SJCRH30 (cell line): ENCODE results near the gene SNX22. TPM values are rescaled to one million over a fixed set of nuclear protein-coding genes. Genes with fewer than 3 reads are reported as not detected.

Experiments
- DNase-seq, 2 experiments: peaks; one replicate each; pipeline ENCODE4 v3.0.0-alpha.2; 2015 to 2020
- H3K27ac ChIP-seq: fragments of 250-450 bp; sonication (Bioruptor Pico); 2 replicates; pipeline ENCODE4 v1.5.1; 2020; ENCODE audit warnings: mild to moderate bottlenecking, moderate library complexity
- H3K27me3 ChIP-seq: fragments of 250-450 bp; sonication (Bioruptor Pico); 2 replicates; pipeline ENCODE4 v1.5.1; 2020; ENCODE audit warnings: mild to moderate bottlenecking, moderate library complexity
- H3K36me3 ChIP-seq: fragments of 250-450 bp; sonication (Bioruptor Pico); 2 replicates; pipeline ENCODE4 v1.5.1; 2020; ENCODE audit warnings: mild to moderate bottlenecking, moderate library complexity
- H3K4me1 ChIP-seq: fragments of 250-450 bp; sonication (Bioruptor Pico); 2 replicates; pipeline ENCODE4 v1.5.1; 2020; ENCODE audit warnings: mild to moderate bottlenecking, moderate library complexity
- H3K4me3 ChIP-seq: fragments of 250-450 bp; sonication (Bioruptor Pico); 2 replicates; pipeline ENCODE4 v1.5.1; 2020; ENCODE audit warnings: mild to moderate bottlenecking, moderate library complexity
- H3K9me3 ChIP-seq: fragments of 250-450 bp; sonication (Bioruptor Pico); replicated peaks from 2 replicates; pipeline ENCODE4 v1.5.1; 2020; ENCODE audit warnings: mild to moderate bottlenecking, moderate library complexity
- total RNA-seq: library from RNA; depleted of rRNA; stranded (reverse); fragments of >200 nt; shearing (Covaris generic); gene quantifications from 2 replicates; pipeline ENCODE4 v1.2.3, GENCODE V29; 2014

Gene SNX22
- total RNA-seq, 1 experiment from 2014 or later, result 1.6 TPM

DNA sequence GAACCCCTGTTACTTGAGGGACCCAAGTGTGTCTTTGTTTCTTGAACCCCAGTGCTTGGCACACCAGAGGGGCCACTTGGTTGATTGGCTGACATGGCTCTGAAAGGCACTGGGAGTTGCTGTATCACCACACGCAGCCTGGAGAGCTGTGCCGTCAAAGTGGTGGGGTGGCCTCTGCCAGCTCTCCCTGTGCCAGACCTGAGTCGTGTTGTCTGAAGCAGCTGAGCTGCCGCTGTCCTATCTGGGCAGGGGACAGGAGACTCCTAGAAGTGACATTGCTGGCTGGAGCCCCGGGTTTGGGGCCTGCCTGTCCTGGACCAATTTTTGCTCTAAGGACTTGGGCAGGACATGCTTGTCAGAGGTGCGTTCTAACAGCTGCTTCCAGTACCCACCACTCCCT is 5.5 kb upstream of the SNX22 start:
- Histone ChIP-seq H3K4me1 (peaks cover 6% of the 10 kb centered on the region), H3K4me3 (no peak overlapping the region; the same call in 1 of the 2 replicates), H3K36me3 (no peaks in the 10 kb centered on the region), H3K27me3 (no peaks in the 10 kb centered on the region), H3K9me3 (no peaks in the 10 kb centered on the region), H3K27ac (no peak overlapping the region; the same call in 1 of the 2 replicates)
- DNase-seq, result no peak

DNA sequence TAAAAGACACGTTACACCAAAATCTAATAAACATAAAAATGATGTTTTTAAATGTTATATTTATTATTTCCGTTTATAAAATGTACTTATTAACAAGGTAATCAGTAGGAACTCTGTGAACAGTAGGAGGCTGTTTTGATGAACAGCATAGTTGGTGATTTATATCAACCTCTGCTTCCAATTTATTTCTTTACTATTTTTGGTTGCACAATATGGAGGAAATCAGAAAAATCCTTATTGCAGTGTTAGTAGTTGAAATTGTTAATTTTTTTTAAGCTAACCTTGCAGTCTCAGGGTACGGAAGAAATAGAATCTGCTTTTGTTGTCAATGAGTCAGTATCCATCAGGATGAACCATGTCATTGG is 5.0 kb upstream of the SNX22 start:
- H3K4me1 ChIP-seq, result peaks cover 6% of the 10 kb centered on the region
- H3K4me3 ChIP-seq, result peak overlapping the region; percentile 58
- H3K36me3 ChIP-seq, result no peaks in the 10 kb centered on the region
- DNase-seq, result no peak
- no peaks in the 10 kb centered on the region for H3K27me3 ChIP-seq
- H3K27ac ChIP-seq, result peak overlapping the region; percentile 83
- no peaks in the 10 kb centered on the region for H3K9me3 ChIP-seq

DNA sequence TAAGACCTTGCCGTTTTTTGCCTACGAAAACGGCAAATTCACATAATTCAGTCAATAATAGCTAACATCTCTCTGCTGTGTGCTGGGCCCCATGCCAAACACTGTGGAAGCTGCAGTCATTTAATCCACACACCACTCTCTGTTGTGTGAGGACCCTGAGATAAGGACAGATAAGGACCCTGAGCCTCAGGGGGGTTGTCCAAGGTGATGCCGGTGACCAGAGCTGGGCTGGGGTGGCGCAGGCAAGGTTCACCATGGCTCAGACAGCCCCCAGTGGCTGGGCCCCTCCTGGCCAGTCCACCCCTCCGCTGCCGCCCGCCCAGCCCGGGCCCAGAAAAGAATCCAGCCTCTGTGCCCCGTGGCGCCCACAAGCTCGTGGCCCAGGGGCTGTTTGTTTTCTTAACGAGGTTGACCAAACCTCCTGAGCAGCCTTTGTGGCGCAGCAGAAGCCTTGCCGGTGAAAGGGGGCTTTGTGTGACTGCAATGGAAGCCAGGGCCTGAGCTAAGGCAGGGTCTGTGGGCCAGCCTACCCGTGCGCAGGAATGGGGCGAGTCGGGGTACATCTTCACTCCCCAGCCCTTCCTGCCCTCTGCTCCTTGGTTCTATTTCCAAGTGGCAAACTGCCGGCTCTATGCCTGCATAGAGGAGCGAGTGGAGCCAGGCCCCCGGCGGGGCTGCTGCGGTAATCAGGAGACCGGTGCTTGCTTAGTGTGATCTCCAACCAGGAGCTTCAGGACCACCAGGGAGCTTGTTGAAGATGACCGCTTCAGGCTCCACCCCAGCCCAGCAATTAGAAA is 4.4 kb upstream of the SNX22 start:
- peak overlapping the region; percentile 83 for H3K27ac ChIP-seq
- H3K9me3 ChIP-seq, result no peaks in the 10 kb centered on the region
- no peaks in the 10 kb centered on the region for H3K36me3 ChIP-seq
- peaks cover 6% of the 10 kb centered on the region for H3K4me1 ChIP-seq
- peak overlapping the region; percentile 58 for H3K4me3 ChIP-seq
- peak; percentile 89 to 90 for DNase-seq
- H3K27me3 ChIP-seq, result no peaks in the 10 kb centered on the region

DNA sequence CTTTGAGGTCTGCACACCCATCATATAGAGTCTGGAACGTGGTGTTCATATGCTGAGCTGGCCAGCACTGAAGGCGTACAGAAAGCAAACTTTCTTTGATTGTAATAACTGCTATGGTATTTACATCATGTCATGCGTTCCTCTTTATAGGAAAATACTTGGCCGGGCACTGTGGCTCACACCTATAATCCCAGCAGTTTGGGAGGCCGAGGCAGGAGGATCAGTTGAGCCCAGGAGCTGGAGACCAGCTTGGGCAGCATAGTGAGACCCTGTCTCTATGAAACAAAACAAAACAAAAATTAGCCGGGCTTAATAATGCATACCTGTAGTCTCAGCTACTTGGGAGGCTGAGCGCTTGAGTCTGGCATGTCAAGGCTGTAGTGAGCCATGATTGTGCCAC is 3.4 kb upstream of the SNX22 start:
- Histone ChIP-seq H3K36me3 (no peaks in the 10 kb centered on the region), H3K4me1 (peaks cover 6% of the 10 kb centered on the region), H3K27me3 (no peaks in the 10 kb centered on the region), H3K4me3 (peak overlapping the region; percentile 58), H3K9me3 (no peaks in the 10 kb centered on the region), H3K27ac (no peak overlapping the region)
- DNase-seq, result no peak

DNA sequence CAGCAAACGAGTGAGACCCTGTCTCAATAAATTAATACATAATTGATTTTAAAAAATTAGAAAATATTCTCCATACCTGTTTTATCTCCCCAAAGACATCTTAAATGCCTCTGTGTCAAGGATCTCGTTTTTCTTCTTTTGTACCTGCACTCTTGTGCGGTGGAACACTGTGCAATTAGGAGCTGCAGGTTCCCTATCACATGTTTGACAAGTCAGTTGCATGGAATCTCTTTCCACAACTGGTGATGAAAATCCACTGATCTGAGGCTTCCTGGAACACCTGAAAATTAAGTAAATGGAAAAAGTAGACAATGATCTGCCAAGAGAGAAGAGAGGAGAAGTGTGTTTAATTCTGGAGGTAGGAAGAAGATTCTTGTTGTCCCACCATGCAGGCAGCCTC is 3.0 kb upstream of the SNX22 start:
- no peak overlapping the region for H3K4me3 ChIP-seq
- H3K27ac ChIP-seq, result no peak overlapping the region
- peaks cover 6% of the 10 kb centered on the region for H3K4me1 ChIP-seq
- no peaks in the 10 kb centered on the region for H3K36me3 ChIP-seq
- H3K27me3 ChIP-seq, result no peaks in the 10 kb centered on the region
- no peak for DNase-seq
- H3K9me3 ChIP-seq, result no peaks in the 10 kb centered on the region

DNA sequence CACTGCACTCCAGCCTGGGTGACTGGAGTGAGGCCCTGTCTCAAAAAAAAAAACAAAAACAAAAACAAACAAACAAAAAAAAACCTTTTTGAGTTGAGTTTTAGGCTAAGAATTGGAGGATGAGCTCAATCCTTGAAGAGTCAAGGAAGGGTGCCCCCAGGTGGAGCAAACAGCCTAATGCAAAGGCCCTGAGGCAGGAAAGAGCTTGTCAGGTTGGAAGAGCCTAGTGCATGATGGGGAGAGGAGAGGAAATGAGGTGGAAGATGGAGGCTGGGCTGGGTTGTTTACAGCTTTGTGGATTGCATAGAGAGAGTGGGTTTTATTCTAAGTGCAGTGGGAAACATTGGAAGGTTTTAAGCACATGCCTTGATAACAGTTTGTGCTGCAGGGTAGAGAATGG is 2.1 kb upstream of the SNX22 start:
- no peak for DNase-seq
- H3K27me3 ChIP-seq, result no peaks in the 10 kb centered on the region

DNA sequence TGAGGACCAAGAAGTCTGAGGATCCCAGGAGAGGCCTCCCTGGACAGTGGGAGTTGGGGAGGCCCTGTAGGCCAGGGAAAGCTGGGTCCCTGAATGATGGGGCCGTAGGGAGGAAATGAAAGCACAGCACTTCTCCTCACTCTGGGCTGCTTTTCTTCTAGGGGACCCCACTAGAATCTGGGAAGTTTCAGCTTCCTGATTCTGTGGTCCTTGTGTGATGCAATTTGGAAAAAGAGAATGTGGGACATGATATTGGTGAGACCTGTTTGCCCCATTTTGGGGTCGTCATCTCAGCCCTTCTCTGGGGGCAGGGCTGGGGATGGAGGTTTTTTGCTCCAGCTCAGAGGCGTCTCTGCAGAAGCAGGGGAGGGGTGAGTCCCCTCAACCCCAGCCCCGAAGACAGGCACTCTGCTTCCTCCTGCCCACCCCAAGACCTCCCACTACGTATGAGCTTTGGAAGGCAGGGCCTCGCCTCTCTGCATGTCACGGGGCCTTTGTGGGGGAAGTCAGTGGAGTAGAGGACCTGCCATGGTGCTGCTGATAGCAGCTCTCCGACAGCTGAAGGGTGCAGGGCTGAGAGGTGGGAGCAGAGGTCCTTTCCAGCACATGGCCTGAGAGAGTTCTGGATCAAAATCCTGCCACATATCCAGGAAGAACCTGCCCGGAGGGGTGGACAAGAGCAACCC is 1.5 kb upstream of the SNX22 start:
- Histone ChIP-seq H3K9me3 (no peaks in the 10 kb centered on the region), H3K36me3 (no peaks in the 10 kb centered on the region), H3K4me1 (peaks cover 9% of the 10 kb centered on the region), H3K27me3 (no peaks in the 10 kb centered on the region), H3K27ac (no peak overlapping the region), H3K4me3 (no peak overlapping the region)
- no peak for DNase-seq

More for the DNA sequence above, 2.1 kb upstream of the SNX22 start:
- H3K4me1 ChIP-seq, result peaks cover 9% of the 10 kb centered on the region
- no peak overlapping the region for H3K4me3 ChIP-seq
- H3K36me3 ChIP-seq, result no peaks in the 10 kb centered on the region
- H3K27ac ChIP-seq, result no peak overlapping the region
- H3K9me3 ChIP-seq, result no peaks in the 10 kb centered on the region

DNA sequence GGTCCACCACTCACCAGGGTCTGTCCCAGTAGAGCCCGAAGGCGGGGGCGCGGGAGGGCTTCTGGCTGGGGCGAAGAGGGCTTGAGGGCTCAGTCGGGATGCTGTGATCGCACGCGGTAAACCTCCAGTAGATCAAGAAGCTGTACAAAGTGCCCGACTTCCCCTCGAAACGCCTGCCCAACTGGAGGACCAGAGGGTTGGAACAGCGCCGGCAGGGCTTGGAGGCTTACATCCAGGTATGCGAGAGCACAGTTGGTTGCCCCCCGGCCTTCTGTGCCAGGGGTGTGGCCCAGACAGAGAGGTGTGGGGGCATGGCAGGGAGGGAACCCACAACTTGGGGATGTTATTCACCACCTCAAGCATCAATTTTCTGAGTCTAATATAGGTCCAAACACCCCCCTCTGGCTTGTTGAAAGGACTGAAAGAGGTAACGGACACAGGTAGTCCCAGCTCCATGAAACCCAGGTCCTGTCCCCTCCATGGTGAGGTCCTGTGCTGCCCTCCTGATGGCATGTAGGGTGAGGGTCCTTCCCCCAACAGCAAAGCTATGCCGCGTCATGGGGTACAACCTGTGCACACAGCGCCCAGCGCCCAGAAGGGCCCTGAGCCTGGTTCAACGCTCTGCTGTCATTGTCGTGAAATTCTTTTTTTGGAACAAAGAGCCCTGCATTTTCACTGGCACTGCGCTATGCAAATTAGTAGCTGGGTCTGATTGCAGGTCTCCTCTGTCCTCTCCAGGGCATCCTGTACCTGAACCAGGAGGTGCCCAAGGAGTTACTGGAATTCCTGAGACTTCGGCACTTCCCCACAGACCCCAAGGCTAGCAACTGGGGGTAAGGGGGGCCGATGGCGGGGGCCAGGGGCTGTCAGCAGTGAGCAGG is 1.2 kb downstream of the SNX22 start:
- peaks cover 20% of the 10 kb centered on the region for H3K36me3 ChIP-seq
- no peak overlapping the region for H3K4me3 ChIP-seq
- no peaks in the 10 kb centered on the region for H3K27me3 ChIP-seq
- H3K9me3 ChIP-seq, result no peaks in the 10 kb centered on the region
- no peak for DNase-seq
- H3K4me1 ChIP-seq, result peaks cover 3% of the 10 kb centered on the region; the same call in 1 of the 2 replicates
- H3K27ac ChIP-seq, result no peak overlapping the region

DNA sequence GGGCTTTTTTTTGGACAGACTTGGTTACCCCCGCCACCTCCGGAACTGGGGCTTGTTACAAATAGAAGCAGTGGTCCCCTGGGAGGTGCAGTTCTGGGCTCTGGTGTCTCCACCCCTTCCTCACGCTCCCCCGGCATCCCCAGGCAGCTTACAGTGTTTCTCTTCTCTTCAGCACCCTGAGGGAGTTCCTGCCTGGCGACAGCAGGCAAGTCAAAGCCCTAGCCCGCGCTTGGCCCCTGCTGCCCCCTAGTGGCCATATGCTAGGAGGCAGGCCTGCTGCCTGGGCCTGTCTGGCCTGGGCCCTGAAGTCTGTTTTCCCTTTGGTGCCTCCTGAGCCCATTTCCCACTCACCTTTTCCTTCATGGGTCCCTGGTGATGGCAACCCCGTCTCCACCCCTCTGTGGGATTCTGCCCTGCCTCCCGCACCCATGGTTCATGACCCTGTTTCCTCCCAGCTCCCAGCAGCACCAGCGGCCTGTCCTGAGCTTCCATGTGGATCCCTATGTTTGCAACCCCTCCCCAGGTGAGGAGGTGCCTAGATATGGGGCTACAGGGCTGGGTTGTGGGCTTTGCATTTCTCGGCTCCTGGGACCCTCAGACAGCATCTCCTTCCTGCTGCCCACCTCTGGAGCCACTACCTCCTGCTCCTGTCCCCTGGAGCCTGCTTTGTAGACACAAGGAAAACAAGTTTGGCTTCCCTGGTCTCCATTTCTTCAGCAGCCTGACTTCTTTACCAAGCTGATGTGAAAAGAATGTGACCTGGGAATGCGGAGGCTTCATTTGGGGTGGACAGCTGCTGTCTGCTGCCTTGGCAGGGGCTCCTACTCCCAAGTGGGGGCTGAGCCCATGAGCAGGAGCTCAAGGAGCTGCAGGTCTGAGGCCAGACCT is 2.2 kb downstream of the SNX22 start:
- Histone ChIP-seq H3K4me3 (no peak overlapping the region), H3K36me3 (peaks cover 30% of the 10 kb centered on the region), H3K9me3 (no peaks in the 10 kb centered on the region), H3K27me3 (no peaks in the 10 kb centered on the region), H3K27ac (no peak overlapping the region), H3K4me1 (peaks cover 3% of the 10 kb centered on the region; the same call in 1 of the 2 replicates)
- peak; percentile 87 to 92 for DNase-seq

DNA sequence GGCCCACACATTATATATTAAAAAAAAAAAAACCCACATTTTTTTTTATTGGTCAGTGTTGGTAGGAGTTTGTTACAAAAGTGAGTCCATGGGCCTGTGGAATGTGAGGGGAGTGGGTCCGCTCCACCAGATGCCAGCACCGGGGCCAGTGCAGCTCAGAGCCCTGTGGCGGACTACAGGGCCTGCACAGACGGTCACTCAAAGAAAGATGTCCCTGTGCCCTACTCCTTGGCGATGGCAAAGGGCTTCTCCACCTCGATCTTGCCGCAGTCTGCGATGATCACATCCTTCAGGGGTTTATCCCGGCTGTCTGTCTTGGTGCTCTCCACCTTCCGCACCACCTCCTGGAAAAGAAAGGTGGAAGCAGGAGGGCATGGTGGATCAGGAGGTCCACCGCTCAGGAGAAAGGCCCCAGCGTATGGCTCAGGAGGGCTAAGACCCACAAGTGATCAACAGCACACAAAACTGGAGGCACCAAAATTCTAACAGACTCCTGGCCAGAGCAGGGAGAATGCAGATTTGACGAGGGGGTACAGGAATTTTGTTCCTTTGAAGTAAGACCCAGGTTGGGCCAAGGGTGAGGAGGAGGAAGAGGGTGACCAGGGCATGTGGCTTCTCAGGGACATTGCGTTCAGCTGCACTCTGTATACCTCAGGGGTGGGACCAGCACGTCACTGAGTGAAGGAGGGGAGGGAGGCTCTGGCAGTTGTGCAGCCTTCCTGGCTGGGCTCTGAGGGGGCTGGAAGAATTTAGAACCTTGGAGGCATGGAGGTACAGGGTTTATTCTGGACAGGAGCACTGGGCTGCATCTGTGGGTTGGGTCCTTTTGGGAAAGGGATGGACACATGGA is 4.5 kb downstream of the SNX22 start:
- Histone ChIP-seq H3K36me3 (peaks cover 53% of the 10 kb centered on the region), H3K4me3 (no peak overlapping the region), H3K4me1 (peaks cover 3% of the 10 kb centered on the region; the same call in 1 of the 2 replicates), H3K27me3 (no peaks in the 10 kb centered on the region), H3K27ac (no peak overlapping the region), H3K9me3 (no peaks in the 10 kb centered on the region)
- DNase-seq, result no peak

DNA sequence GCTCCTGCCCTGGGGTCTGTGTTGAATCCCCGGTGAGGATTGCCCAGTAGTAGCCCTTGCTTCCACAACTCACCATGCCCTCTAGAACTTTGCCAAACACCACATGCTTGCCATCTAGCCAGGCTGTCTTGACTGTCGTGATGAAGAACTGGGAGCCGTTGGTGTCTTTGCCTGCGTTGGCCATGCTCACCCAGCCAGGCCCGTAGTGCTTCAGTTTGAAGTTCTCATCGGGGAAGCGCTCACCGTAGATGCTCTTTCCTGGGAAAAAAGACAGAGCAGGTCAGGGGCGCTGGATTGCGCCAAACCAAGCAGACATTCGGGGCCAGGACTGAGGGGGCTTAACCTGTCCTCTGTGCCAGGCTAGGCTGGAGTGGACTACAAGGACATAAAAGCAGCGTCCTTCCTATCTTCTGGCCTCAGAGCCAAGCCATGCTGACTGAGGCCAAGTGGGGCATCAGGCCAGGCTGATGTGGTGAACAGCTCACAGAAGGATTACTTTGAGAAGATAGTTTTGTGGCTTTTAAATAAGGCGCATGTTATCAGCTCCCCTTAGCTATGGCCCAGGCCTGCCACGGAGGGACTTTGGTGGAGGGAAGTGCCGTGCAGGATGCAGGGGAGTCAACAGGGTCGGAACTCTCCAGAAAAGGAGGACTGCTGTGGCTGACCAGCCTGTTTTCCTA is 5.3 kb downstream of the SNX22 start:
- H3K27me3 ChIP-seq, result no peaks in the 10 kb centered on the region
- no peaks in the 10 kb centered on the region for H3K9me3 ChIP-seq
- peaks cover 60% of the 10 kb centered on the region for H3K36me3 ChIP-seq
- H3K4me3 ChIP-seq, result no peak overlapping the region
- no peak for DNase-seq
- H3K27ac ChIP-seq, result no peak overlapping the region
- peaks cover 3% of the 10 kb centered on the region; the same call in 1 of the 2 replicates for H3K4me1 ChIP-seq

DNA sequence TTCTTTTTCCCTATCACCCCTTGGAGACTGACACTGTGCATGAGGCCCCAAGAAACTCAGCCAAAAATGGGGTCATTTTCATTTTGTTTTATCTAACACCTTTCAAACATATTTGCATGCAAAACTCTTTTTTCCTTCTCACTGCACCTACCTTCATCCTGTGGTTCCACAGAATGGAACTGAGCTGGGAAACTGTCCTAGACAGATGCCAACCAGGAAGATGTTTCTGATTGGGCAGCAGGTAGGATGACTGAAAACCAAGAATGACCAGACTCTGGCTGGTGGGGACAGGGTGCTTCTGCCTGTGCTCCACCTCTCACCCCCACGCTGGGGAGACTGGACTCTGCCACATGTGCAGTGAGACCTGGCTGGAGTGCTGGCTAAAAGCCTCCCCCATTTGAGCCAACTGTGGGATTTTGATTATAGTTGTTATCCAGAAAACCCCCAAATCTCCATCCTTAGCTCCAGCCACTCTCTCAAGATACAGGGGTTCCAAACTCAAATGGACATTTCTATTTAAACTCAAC is 6.1 kb downstream of the SNX22 start:
- H3K27me3 ChIP-seq, result no peaks in the 10 kb centered on the region
- H3K27ac ChIP-seq, result no peak overlapping the region
- peaks cover 60% of the 10 kb centered on the region for H3K36me3 ChIP-seq
- no peaks in the 10 kb centered on the region for H3K9me3 ChIP-seq
- peaks cover 3% of the 10 kb centered on the region; the same call in 1 of the 2 replicates for H3K4me1 ChIP-seq
- H3K4me3 ChIP-seq, result no peak overlapping the region
- DNase-seq, result no peak
